ENCODE data around the gene GNRHR.
"Not testable (repeated sequence)": the region's sequence is repeated elsewhere in the genome, so short reads cannot be mapped to it uniquely, and the experiment has no call there.

GNRHR gene, protein sequence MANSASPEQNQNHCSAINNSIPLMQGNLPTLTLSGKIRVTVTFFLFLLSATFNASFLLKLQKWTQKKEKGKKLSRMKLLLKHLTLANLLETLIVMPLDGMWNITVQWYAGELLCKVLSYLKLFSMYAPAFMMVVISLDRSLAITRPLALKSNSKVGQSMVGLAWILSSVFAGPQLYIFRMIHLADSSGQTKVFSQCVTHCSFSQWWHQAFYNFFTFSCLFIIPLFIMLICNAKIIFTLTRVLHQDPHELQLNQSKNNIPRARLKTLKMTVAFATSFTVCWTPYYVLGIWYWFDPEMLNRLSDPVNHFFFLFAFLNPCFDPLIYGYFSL

DNA sequence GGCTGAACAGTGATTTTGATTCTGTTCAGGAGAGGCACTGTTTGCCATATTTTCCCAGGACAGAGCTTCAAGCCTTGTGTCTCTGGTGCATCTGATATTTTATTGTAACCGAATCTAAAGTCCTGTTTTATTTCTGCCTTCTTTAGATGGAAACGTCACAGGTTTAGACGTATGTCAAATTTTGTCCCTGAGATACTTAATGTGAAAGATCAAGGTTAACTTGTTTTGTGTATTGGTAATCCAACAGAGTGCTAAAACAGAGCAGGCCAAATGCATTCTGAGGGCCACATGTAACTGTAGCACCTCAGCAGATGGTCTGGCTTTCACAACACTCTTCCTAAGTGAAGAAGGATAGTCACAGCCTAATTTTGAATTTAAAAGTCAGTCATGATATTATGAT lies at the start of gene GNRHR:
Gene GNRHR (minus strand): TSS at position 101 of the 400 bp plus-strand sequence. CDS start 53 bp downstream, at position 48.
- no peak for DNase-seq

DNA sequence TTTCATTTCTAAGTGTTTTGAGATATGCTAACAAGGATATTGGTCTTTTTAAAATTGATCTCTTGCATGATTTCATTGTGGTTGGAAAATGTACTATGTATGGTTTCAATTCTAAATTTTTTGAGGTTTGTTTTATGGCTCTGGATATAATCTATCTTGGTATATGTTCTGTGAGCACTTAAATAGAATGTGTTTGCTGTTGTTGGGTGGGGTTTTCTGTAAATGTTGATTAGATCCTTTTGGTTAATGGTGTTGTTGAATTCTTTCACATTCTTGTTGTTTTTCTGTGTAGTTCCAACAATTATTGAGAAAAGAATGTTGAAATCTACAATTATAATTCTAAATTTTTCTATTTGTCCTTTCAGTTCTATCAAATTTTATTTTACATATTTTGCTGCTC lies 42.6 kb upstream of the GNRHR start:
- DNase-seq: no peak

DNA sequence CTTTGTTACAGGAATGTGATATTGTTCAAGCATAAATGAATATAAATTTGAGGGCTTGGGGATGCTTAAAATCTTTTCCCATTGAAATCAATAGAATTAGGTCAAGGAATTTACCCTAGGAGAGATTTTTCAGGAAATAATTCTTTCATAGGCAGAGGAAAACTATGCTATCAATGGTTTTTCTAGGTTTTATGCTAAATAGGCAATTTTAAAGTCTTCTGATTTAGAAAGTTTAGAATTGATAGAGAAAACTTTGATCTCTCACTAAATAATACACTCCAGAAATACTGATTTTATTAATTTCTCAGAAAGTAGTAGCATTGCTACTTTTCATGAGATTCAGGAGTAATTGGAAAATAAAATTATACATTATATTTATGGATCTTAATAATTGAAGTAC lies 36.5 kb upstream of the GNRHR start:
- no peak for DNase-seq

DNA sequence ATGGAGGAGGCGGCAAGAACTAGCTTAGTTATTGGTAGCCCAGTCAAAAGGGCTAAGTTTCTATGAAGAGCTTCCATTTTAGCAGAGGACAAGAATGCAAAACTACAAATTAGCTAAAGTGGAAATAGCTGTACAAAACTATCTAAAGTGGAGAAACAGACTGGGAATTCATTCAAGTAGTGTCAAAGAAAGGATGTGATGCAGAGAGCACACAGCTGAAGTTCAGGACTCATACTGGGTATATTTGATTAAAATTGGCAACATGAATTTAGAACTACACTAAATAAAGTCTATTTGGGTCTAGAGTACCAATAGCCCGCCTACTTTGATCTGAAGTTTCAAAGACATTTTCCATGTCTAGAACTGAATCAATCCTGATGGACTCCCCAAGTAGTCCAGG lies 33.1 kb upstream of the GNRHR start:
- no peak for DNase-seq

DNA sequence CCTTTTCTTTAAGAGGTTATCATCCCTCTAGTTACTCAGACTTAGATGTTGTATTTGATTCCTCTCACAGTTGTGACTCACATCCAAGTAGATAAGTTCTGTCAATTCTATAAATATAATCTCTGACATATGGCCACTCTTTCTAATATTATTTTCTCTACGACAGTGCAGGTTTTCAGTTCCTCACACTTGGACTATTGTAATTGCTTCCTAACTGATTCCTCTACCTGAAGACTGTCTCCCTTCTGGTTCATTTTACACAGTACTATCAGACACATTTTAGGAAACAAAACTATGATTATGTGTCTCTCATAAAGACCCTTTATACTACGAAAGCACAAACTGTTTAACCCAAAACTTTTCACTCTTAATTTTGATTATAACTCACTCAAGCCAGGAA lies 31.3 kb upstream of the GNRHR start:
- DNase-seq: no peak

DNA sequence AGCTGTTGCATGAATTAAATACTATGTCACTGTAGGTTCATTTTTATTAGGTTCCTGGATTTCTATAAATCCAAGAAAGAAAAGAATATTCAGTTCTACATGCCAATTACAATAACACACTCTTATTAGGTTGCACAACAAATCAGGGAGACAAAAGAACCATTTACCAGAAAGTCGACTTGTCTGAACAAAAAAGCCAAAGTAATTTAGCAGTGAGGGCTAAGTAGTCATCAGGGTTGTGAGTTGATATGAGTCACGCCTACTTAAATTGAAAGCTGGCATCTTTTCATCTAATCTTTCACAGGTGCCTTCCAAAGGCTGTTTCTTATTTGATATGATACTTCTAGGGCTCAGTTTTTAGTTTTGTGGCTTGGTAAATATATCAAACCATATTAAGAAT lies 25.4 kb upstream of the GNRHR start:
- DNase-seq: no peak

DNA sequence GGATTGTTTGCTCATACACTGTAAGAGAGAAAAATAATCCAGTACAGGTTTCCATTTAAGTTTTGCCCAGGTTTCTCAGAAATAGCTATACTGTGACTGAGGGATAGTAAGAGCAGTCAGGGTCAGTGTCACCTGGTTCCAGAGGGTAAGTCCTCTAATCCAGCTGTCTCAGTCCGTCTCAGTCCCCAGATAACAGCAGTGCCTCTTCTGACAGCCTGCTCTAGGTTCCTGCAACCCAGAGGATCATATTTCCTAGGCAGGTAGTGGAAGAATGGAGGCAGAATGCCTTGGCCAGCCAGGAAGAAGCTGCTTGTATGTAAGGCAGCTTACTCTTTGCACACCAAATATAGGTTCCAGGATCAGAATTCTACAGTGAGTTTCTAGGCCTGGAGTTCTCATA lies 22.6 kb upstream of the GNRHR start:
- no peak for DNase-seq

DNA sequence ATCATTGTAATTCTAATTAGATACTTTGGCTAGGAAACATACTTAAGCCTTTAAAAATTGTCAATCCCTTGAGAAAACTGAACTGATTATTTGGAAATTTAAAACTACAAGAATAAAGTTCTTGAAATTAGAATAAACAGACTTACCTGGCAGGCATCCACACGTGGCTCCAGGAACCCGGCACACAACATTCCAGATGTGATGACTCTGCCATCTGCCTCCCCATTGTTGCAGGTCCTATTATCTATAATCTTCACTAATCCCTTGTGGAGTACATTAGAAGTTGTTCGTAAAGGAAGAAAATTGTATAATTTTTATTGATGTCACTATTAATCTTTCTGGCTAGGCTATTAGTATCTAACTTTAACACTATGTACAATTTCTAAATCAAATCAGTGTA lies 16.2 kb upstream of the GNRHR start:
- no peak for DNase-seq

DNA sequence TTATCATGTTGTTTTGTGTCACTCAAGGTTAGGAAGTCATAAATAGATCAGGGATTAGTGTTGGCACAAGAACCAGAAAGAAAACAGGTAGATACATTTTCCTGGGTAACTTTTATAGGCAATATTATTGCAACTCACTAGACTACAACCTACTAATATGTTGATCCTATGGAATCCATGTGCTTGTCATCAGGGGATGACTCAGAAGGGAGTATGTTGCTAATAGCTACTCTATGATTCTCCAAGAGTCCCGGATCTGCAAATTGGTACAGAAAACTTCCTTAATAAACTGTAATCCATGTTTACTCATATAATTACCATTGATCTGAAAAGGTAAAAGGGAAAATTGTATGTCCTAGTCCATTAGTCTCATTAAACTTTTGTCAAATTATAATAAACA lies 11.7 kb upstream of the GNRHR start:
- no peak for DNase-seq

DNA sequence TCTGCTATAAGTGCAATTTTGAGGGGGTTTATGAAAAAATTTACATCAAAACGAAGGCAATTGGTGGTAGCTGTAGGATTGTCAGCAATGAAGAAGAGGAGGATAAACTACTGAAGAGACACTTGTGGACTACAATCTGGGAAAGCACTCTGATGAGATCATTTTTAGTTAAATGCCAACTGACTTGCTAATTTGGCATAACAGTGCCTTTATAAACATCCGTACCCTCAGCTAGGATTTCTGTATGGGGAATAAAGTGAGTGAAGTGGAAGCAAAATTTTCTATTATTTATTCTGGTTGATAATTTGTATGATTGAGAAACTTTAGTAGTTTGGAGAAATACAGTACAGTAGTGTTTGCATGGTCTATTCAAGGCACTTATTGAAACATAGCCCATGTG lies 11.2 kb upstream of the GNRHR start:
- no peak for DNase-seq

DNA sequence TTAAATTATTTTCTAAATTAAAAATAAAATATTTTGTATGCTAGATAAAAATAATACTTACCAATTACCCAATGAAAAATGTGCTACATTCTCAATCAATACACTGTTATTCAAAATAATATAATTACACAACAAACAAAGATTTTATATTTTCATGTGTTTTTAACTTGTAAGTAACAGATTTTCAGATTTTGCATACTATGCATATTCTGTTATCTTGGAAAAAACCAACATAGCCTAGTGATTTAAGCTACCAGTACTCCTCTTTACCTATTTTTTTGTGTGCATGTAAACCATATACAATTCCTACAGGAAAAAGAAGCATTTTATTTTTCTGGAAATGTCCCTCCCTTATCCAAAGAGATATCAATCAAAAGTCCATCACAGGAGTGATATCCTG lies 10.0 kb upstream of the GNRHR start:
- no peak for DNase-seq

DNA sequence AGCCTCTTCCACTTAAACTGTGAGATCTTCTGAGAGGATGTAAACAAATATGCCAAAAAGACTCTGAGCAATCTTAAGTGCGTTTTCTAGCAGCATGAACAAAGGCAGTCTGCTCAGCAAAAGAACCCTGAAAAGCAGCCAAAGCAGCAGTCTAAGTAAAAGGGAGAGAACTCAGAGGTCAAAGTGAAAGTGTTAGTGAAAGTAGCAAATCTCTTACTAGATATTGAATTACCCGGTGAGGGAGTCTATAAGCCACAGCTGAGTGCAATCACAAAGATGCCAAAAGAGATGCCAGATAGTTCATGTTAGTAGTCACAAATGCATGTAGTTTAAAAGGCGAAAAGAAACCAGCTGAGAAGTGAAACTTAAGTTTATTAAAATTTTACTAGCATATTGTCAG lies 7.9 kb upstream of the GNRHR start:
- no peak for DNase-seq

DNA sequence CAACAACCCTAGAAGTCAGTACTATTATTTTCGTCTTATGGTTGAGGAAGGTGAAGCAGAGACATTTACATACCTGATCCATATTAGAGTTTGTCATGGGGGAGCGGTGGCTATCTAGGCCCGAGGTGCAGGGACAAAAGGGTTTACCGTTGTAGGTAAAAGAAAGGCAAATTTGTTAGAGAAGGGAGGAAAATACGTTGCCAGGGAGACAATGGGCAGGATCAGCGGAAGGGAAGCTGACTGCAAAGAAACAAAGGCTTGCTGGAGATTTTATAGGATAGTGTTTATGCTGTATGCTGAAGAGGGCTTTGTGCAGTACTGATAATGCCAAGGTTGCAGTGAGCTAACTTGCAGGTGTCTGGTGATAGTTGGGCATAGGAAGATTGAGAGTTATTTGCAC lies 2.8 kb upstream of the GNRHR start:
- DNase-seq: not testable (repeated sequence)

DNA sequence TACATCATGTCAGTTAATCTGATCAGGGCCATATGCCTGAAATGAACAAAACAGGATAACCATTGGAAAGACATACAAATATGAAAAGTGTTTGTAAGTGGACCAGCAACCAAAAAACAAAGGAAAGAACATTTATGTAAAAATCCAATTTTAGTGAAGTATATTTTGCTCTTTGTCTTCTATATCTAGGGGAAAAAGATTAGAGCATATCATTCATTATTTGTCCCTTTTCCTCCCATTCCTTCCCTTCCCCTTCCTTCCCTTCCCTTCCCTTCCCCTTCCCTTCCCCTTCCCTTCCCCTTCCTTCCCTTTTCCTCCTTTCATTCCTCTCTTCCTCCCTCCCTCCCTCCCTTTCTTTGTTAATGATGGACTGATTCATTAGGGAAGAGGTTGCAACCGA lies 1.8 kb upstream of the GNRHR start:
- no peak for DNase-seq

DNA sequence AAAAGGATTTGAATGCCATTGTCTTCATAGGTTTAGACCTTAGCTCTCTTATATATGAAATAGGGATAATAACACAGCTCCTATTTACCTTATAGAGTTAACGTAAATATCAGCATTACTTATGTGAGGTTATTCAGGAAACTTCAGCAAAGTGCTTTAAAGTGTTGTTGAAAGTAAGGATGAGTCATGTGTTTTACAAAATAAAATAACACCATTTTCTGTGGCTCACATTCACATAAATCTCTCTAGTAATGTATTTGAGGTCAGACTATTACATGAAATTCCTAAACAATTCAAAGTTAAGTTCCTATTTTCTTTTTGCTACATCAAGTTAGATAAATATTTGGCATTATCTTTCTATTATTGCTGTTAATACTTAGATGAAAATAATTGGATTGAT lies 2.9 kb downstream of the GNRHR start:
- DNase-seq: no peak

DNA sequence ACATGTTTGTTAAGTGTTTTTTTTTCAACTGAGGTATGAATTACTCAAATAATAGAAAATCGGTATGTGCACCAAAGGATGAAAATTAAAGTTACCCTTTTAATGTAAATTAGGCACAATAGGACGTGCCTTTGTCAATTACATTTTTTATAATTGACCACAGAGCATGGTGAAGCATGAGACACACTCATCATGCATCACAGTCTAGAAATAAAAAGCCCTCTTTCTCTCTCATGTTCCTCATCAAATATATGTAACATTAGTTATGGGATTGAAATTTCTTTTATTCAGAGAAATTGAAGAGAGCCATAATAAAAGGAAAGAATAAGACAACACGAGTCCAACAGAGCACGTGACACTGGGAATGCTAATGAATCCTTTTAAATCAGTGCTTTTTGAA lies 3.5 kb downstream of the GNRHR start:
- DNase-seq: no peak

DNA sequence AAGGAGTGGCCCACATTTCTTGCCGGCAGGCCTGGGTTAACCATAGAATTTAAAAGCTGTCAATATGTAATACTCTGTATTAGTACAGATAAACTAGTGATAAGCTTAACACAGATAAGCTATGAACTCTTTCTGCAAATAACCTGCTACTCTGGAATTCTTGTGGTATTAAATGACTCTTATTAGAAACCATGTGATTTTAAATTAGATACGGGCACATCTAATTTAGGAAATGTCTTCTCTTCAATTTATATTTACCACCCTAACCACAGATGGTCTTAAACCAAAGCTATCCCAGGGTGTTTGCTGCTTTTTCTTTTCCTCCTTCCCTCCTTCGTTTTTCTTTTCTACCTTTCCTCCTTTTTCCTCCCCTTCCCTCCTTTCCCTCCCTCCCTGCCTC lies 4.9 kb downstream of the GNRHR start:
- DNase-seq: no peak

DNA sequence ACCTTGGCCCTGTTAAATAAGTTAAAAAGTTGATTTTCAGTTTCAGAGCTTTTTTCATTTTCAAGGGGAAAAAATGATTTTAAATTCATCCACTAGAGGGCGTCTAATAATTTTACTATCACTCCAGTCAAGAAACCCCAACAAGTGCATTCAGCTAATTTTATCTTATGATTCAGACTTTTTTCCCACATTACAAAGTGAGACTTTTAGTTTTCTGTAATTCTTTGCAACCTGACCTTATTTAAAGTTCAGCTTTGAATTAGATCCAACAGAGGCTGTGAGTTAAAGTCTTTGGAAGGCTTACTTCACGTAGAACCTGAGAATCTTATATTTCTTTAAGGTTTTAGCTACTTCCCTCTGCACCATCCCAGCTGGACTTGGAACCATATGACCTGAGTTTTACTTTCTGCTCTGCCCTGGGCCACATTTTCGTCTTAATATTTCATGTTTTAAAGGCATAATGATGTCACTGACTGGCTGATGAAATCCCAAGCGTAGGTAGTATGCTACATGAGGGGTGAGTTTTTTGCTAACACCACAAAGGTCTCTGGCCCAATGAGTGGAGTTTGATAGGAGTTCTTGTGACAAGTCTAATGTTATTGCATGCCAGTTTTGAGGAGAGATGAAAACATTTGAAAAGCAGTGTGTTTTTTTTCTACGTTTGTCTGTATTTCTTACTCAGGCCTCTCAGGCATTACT lies 7.2 kb downstream of the GNRHR start:
- DNase-seq: no peak

DNA sequence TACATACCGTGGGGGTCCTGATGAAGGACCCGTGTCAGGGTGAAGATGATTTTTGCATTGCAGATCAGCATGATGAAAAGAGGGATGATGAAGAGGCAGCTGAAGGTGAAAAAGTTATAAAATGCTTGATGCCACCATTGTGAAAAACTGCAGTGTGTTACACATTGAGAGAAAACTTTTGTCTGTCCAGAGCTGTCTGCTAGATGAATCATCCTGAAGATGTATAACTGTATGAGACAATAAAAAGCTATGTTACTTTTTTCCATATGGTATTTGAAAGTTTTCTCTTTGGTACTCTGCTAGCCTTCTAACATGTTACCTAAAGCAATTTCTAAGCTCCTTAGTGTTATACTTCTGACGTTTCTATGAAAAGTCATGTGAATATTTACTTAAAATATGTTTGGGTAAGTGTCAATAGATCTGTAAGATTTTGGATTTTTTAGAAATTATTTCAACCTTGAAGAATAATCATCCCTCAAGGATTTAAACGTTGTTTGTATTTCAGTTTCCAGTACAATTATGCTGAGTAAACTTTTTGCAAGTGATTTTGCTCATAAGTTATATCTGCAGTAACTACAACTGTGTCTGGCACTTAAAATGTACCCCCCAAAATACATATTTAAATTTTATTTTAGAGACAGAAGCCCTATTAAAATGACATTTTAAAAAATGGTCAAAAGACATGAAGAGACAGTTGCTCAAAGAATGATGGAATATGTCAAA lies 9.5 kb downstream of the GNRHR start:
- DNase-seq: no peak

DNA sequence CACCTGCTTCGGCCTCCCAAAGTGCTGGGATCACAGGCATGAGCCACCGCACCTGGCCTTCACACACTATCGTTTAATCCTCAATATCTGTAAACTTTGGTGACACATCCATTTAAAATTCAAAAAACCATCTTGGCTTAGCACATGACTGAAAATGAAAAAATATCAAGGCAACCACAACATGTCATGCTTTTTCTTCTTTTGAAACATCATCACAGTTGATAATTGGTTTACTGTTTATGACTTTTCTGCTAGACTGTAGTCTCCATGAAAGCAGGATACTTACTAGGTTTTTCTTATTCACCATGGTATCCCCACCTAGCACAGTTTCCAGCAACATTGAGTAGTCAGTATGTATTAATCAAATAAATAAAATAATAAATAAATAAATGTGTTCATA lies 11.0 kb downstream of the GNRHR start:
- DNase-seq: no peak

DNA sequence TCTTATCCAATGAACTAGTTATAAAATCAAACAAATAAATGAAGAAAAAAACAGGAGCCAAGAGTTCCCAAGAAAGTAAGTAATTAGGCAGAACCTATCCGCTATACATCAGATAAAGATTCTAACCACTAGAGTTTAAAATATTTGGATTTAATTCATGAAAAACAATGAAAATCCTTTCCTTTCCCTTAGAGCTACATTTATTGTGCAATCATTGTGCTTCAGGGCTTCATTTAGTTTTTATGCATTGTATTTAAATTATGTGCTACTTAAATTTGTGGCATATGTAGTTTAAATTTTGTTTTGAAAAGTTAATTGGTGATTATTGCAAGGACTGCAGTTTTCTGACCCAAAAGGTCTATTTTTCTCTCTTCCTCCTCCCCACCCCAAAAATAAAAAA lies 17.9 kb downstream of the GNRHR start:
- no peak for DNase-seq

DNA sequence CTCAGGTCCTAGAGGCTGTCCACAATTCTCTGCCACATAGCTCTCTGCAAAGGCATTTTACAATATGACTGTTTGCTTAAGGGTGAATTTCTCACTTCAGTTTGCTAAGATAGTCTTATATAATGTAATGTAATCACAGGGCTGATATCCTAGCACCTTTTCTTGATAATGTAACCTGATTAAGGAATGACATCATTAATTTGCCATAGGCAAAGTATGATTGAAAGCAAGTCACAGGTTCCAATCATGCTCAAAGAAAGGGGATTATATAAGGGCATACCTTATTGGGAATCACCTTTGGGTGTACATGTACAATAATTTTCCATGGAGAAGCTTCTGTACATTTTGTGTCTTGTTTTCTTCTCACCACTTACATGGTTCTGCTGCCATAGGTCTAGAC lies 18.9 kb downstream of the GNRHR start:
- DNase-seq: no peak

DNA sequence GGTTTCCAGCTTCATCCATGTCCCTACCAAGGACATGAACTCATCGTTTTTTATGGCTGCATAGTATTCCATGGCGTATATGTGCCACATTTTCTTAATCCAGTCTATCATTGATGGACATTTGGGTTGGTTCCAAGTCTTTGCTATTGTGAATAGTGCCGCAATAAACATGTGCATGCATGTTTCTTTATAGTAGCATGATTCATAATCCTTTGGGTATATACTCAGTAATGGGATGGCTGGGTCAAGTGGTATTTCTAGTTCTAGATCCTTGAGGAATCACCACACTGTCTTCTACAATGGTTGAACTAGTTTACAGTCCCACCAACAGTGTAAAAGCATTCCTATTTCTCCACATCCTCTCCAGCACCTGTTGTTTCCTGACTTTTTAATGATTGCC lies 23.7 kb downstream of the GNRHR start:
- DNase-seq: not testable (repeated sequence)
